Endothelial cell of umbilical vein (primary cell): ENCODE data around the gene CCDC195. TPM values are rescaled to one million over a fixed set of nuclear protein-coding genes. Genes with fewer than 3 reads are reported as not detected.

Source experiments
- BruUV-seq: library from RNA; stranded (reverse); fragments of 400-500 nt; replicated peaks from 2 replicates; lab custom pipeline; 2021; lab: Mats Ljungman, UMichigan
- CTCF ChIA-PET: fragments of 300-600, 350-600 bp; sonication (Branson Sonifier 250); formaldehyde crosslinking; loops from one replicate; lab custom pipeline; 2021; ENCODE audit warnings: antibody characterized with exemption, inconsistent platforms; lab: Charles Lee
- POLR2A ChIA-PET: fragments of 300-600, 350-600 bp; sonication (Branson Sonifier 250); formaldehyde crosslinking; loops from one replicate; lab custom pipeline; 2021; ENCODE audit warnings: antibody characterized with exemption, inconsistent platforms; lab: Charles Lee
- DNase-seq: peaks from one replicate; pipeline ENCODE4 v3.0.0-alpha.2; 2011; ENCODE audit warnings: low read depth, low spot score
- FAIRE-seq: peaks from 2 replicates; lab custom pipeline; 2011; peaks lifted over from hg19 to GRCh38; lab: Jason Lieb, UNC
- H2AFZ ChIP-seq: 2 replicates; pipeline ENCODE4 v1.6.0; 2012; ENCODE audit warnings: low read depth, low read length, control low read depth, inconsistent platforms
- H3K27ac ChIP-seq: 2 replicates; pipeline ENCODE4 v1.5.1; 2011; ENCODE audit warnings: low read depth, mild to moderate bottlenecking, control low read depth, low read length, moderate library complexity; ENCODE audit not compliant: insufficient read depth
- H3K27me3 ChIP-seq, 2 experiments: 2 replicates each; pipeline versions ENCODE4 v1.6.0 to v1.6.1; 2011; ENCODE audit warnings: low read length in 2 of 2, mixed read lengths in 1 of 2; ENCODE audit not compliant: control insufficient read depth in 2 of 2, insufficient read depth in 2 of 2
- H3K36me3 ChIP-seq, 2 experiments: 2 replicates in 1 of 2; 3 replicates in 1 of 2; pipeline ENCODE4 v1.5.1; 2011; ENCODE audit warnings: low read length in 2 of 2, mild to moderate bottlenecking in 1 of 2, moderate library complexity in 1 of 2; ENCODE audit not compliant: control insufficient read depth in 2 of 2, insufficient read depth in 2 of 2; ENCODE audit errors: extremely low read depth in 1 of 2
- H3K4me1 ChIP-seq: 3 replicates; pipeline ENCODE4 v1.5.1; 2011; ENCODE audit warnings: mild to moderate bottlenecking, low read length; ENCODE audit not compliant: control insufficient read depth, insufficient read depth; ENCODE audit errors: extremely low read depth
- H3K4me2 ChIP-seq: 2 replicates; pipeline ENCODE4 v1.6.1; 2011; ENCODE audit warnings: low read length, control low read depth, mixed read lengths; ENCODE audit not compliant: insufficient read depth
- H3K4me3 ChIP-seq, 3 experiments: fragments of 200-600 bp in 1 of 3; sonication (generic), shearing (Covaris generic) in 1 of 3; replicated peaks in 1 of 3; 2 replicates each; pipeline ENCODE4 v1.5.1; 2011 to 2016; ENCODE audit warnings: control low read depth in 3 of 3, low read length in 3 of 3, mild to moderate bottlenecking in 2 of 3, inconsistent platforms in 1 of 3, low read depth in 1 of 3, moderate library complexity in 1 of 3; ENCODE audit not compliant: insufficient read depth in 1 of 3
- H3K79me2 ChIP-seq: 2 replicates; pipeline ENCODE4 v1.6.0; 2012; ENCODE audit warnings: low read length, inconsistent platforms; ENCODE audit not compliant: control insufficient read depth, insufficient read depth
- H3K9ac ChIP-seq: replicated peaks from 2 replicates; pipeline ENCODE3; 2011; ENCODE audit warnings: low read length, control low read depth; ENCODE audit not compliant: insufficient read depth; ENCODE audit errors: extremely low read depth
- H3K9me1 ChIP-seq: replicated peaks from 3 replicates; pipeline ENCODE4 v1.6.0; 2011; ENCODE audit warnings: mild to moderate bottlenecking, low read length; ENCODE audit not compliant: control insufficient read depth, insufficient read depth; ENCODE audit errors: extremely low read depth
- H3K9me3 ChIP-seq: replicated peaks from 2 replicates; pipeline ENCODE4 v1.5.1; 2012; ENCODE audit warnings: low read length, inconsistent platforms; ENCODE audit not compliant: control insufficient read depth, insufficient read depth
- H4K20me1 ChIP-seq: replicated peaks from 2 replicates; pipeline ENCODE3; 2011; ENCODE audit warnings: mild to moderate bottlenecking, low read length; ENCODE audit not compliant: control insufficient read depth, insufficient read depth; ENCODE audit errors: extremely low read depth
- CTCF ChIP-seq, 2 donors: IDR thresholded peaks; 1 replicate in 1 of 2; 2 replicates in 1 of 2; pipeline ENCODE4 v1.5.1; 2011; ENCODE audit warnings: low read length in 2 of 2, mild to moderate bottlenecking in 2 of 2, moderate library complexity in 2 of 2, control low read depth in 1 of 2, inconsistent platforms in 1 of 2, low read depth in 1 of 2; ENCODE audit not compliant: insufficient read depth in 1 of 2; ENCODE audit errors: extremely low read depth in 1 of 2
- EZH2 ChIP-seq: IDR thresholded peaks from 2 replicates; pipeline ENCODE4 v1.6.1; 2012; ENCODE audit warnings: borderline replicate concordance, low read depth, mild to moderate bottlenecking, moderate library complexity, low read length, inconsistent platforms; ENCODE audit not compliant: severe bottlenecking
- FOS ChIP-seq: IDR thresholded peaks from 2 replicates; pipeline ENCODE4 v1.6.1; 2011; ENCODE audit warnings: mild to moderate bottlenecking, low read length, moderate library complexity, borderline replicate concordance; ENCODE audit not compliant: insufficient read depth
- GATA2 ChIP-seq: IDR thresholded peaks from 2 replicates; pipeline ENCODE4 v1.7.0; 2011; ENCODE audit warnings: low read depth, mild to moderate bottlenecking, moderate library complexity, mixed read lengths, low read length; ENCODE audit not compliant: insufficient read length, insufficient read depth
- JUN ChIP-seq: IDR thresholded peaks from 2 replicates; pipeline ENCODE4 v1.6.1; 2011; ENCODE audit warnings: borderline replicate concordance, low read depth; ENCODE audit not compliant: insufficient read length, insufficient read depth
- MAX ChIP-seq: IDR thresholded peaks from 2 replicates; pipeline ENCODE4 v1.6.1; 2011; ENCODE audit not compliant: insufficient read depth, insufficient read length
- MYC ChIP-seq: IDR thresholded peaks from one replicate; pipeline ENCODE4 v1.6.1; 2011; ENCODE audit warnings: mild to moderate bottlenecking, low read depth, low read length
- POLR2A ChIP-seq: IDR thresholded peaks from 2 replicates; pipeline ENCODE4 v1.6.1; 2012; ENCODE audit warnings: low read depth, mild to moderate bottlenecking, control low read depth, low read length
- POLR2AphosphoS5 ChIP-seq: IDR thresholded peaks from 2 replicates; pipeline ENCODE4 v1.6.1; 2012; ENCODE audit warnings: low read depth, mild to moderate bottlenecking, control low read depth, low read length, moderate library complexity; ENCODE audit not compliant: insufficient read depth
- dilution Hi-C: fragments of 300-500 bp; cut with MboI; formaldehyde crosslinking; loops from one replicate; pipeline ENCODE4 v1.15.0; 2019; ENCODE audit warnings: low sequenced_read_pairs; ENCODE audit not compliant: extremely low pct_ligation_motif_present
- intact Hi-C: fragments of 100-400 bp; cut with micrococcal nuclease; formaldehyde crosslinking; loops from one replicate; pipeline ENCODE4 v1.10.0; 2022
- polyA plus RNA-seq, 4 experiments: library from polyadenylated mRNA; depleted of rRNA in 3 of 4; stranded (reverse) in 3 of 4; unstranded in 1 of 4; fragments of >200 nt; gene quantifications; 2 replicates each; pipeline versions ENCODE4 v1.2.1 to v1.2.3, GENCODE V29; 2011 to 2012; ENCODE audit warnings: missing spikeins in 1 of 4
- total RNA-seq: library from RNA; stranded (reverse); gene quantifications from 2 replicates; pipeline ENCODE4 v1.2.3, GENCODE V29; 2021

Gene CCDC195
- total and polyA plus RNA-seq, 2 donors (not counting 3 experiments of a cell fraction or from before 2014, with no cell fraction given) = not detected

DNA sequence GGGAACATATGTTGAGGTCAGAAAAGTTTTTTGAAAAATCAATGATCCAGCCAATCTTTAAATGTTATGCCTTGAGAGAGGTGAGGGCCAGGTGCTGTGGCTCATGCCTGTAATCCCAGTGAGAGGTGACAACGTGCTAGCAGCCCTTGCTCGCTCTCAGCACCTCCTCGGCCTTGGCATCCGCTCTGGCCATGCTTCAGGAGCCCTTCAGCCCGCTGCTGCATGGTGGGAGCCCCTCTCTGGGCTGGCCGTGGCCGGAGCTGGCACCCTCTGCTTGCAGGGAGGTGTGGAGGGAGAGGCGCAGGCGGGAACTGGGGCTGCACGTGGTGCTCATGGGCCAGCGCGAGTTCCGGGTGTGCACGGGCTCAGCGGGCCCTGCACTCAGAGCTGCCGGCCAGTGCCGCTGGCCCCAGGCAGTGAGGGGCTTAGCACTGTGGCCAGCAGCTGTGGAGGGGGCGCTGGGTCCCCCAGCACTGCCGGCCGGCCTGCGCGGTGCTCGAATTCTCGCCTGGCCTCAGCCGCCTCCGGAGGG, 61.1 kb downstream of the CCDC195 start:
- Histone ChIP-seq H3K27ac (no peak overlapping the region), H3K36me3 (no peaks in the 10 kb centered on the region), H3K9me3 (no peaks in the 10 kb centered on the region), H3K4me3 (no peak overlapping the region), H4K20me1 (no peaks in the 10 kb centered on the region), H3K4me2 (no peak overlapping the region), H3K4me1 (no peaks in the 10 kb centered on the region), H2AFZ (no peak overlapping the region), H3K27me3 (no peaks in the 10 kb centered on the region), H3K79me2 (no peaks in the 10 kb centered on the region), H3K9ac (no peak overlapping the region), H3K9me1 (no peaks in the 10 kb centered on the region)
- intact Hi-C loops = no loop called here
- CTCF ChIA-PET = interaction anchor here (1.2 to 1.3 kb wide), 2 partner anchors 286 to 370 kb away, joined by 3 read pairs; no protein-coding TSS in a partner anchor
- no TSS peak for BruUV-seq
- POLR2A ChIA-PET = no interaction called here
- TF ChIP-seq MAX (no peak), CTCF (IDR thresholded peaks at IDR 0.05; ENCODE audit: extremely low read depth in 1 of 2, insufficient read depth in 1 of 2, low read depth in 1 of 2, low read length in 2 of 2) (no peak), GATA2 (no peak), POLR2AphosphoS5 (no peak), MYC (no peak), JUN (no peak), FOS (no peak), EZH2 (no peak), POLR2A (no peak)
- no peak for DNase-seq
- dilution Hi-C loops = no loop called here
- FAIRE-seq = no peak

Other genes starting within 250 kb of the CCDC195 start
- gene CUL3, start 131.0 kb downstream of the CCDC195 start, total RNA-seq = 82.3 and 87.1 TPM in 2 replicates
- 17.3 and 22.7 TPM in 2 replicates for gene CUL3, start 131.0 kb downstream of the CCDC195 start, polyA plus RNA-seq